Activated CD8-positive, alpha-beta memory T cell treated with anti-CD3 and anti-CD28 coated beads for 1 hour (primary cell): Measurements from ENCODE around the gene RASGRF1.
"Not testable (repeated sequence)": the region's sequence is repeated elsewhere in the genome, so short reads cannot be mapped to it uniquely, and the experiment has no call there.

Source experiments
- DNase-seq, 2 donors: peaks; one replicate each; pipeline ENCODE4 v3.0.0-alpha.2; 2020; ENCODE audit warnings: low read depth in 1 of 2; ENCODE audit errors: extremely low read depth in 1 of 2

RASGRF1 gene

GRCh38 chr15:78932258-78932808 lies 158.2 kb downstream of the RASGRF1 start:
- no peak for DNase-seq

GRCh38 chr15:78931439-78932257 lies 158.9 kb downstream of the RASGRF1 start:
- DNase-seq = no peak

GRCh38 chr15:78930577-78931388 lies 159.8 kb downstream of the RASGRF1 start:
- DNase-seq = no peak

GRCh38 chr15:78929536-78930264 lies 160.9 kb downstream of the RASGRF1 start:
- DNase-seq = no peak

- no peak for DNase-seq
These were observed 161.9 kb downstream of the RASGRF1 start for GRCh38 chr15:78928616-78929093.

GRCh38 chr15:78928176-78928575 lies 162.4 kb downstream of the RASGRF1 start:
- DNase-seq = not testable (repeated sequence)

GRCh38 chr15:78927077-78927790 lies 163.3 kb downstream of the RASGRF1 start:
- DNase-seq = no peak

GRCh38 chr15:78925956-78926743 lies 164.4 kb downstream of the RASGRF1 start:
- no peak for DNase-seq

GRCh38 chr15:78925076-78925624 lies 165.4 kb downstream of the RASGRF1 start:
- no peak for DNase-seq

- DNase-seq = no peak
These were observed 166.9 kb downstream of the RASGRF1 start for GRCh38 chr15:78923480-78924360.

GRCh38 chr15:78923015-78923414 lies 167.6 kb downstream of the RASGRF1 start:
- no peak for DNase-seq

GRCh38 chr15:78922527-78922926 lies 168.1 kb downstream of the RASGRF1 start:
- no peak for DNase-seq

GRCh38 chr15:78921940-78922339 lies 168.6 kb downstream of the RASGRF1 start:
- DNase-seq = no peak

- no peak for DNase-seq
These were observed 169.1 kb downstream of the RASGRF1 start for GRCh38 chr15:78921517-78921916.

- DNase-seq = no peak
These were observed 172.7 kb downstream of the RASGRF1 start for GRCh38 chr15:78917888-78918287.

GRCh38 chr15:78916088-78916487 lies 174.5 kb downstream of the RASGRF1 start:
- no peak for DNase-seq

GRCh38 chr15:78915341-78916087 lies 175.1 kb downstream of the RASGRF1 start:
- DNase-seq = no peak
